AG04449 (cell line): Measurements from ENCODE around the gene WDR64.

Source experiments
- CTCF ChIA-PET: fragments of 350-600 bp; formaldehyde crosslinking; extraction: SDS; loops from one replicate; lab custom pipeline; 2021; ENCODE audit warnings: antibody characterized with exemption; lab: Yijun Ruan, JAX
- POLR2A ChIA-PET: fragments of 400-600, 350-600 bp; formaldehyde crosslinking; extraction: SDS; loops from one replicate; lab custom pipeline; 2020; ENCODE audit warnings: antibody characterized with exemption, inconsistent platforms; lab: Yijun Ruan, JAX
- DNase-seq: peaks from one replicate; pipeline ENCODE4 v3.0.0-alpha.2; 2010; ENCODE audit warnings: low read depth, low spot score
- H3K4me3 ChIP-seq: 2 replicates; pipeline ENCODE4 v1.5.1; 2011; ENCODE audit warnings: low read depth, mild to moderate bottlenecking, control low read depth, low read length
- TF ChIP-seq, protein P1 (sequence below): IDR thresholded peaks from one replicate; pipeline ENCODE4 v1.5.1; 2011; ENCODE audit warnings: mild to moderate bottlenecking, moderate library complexity, low read length, control low read depth, inconsistent platforms; ENCODE audit not compliant: insufficient read depth; ENCODE audit errors: missing control alignments

The WDR64 gene

DNA sequence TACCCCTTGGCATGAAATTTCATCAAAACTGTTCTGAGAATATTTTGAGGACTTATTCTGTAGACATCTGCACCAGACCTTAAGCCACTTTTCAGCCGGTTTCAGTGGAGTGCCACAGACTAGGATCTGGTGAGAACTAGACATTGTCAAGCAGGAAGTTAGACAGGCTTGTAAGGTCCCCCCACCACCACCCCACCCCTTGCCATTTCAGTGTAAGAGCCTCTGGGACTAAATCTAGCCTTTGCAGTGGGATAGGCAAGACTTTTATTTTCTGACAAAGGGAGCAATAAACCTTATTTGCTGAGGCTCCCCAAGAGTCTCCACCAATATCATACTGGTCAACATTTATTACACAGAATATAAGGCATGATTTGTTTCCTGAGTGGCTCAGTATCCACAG, 118.0 kb downstream of the WDR64 start:
- DNase-seq = no peak
- POLR2A ChIA-PET = no interaction called here
- H3K4me3 ChIP-seq = no peak overlapping the region
- TF ChIP-seq, protein P1, sequence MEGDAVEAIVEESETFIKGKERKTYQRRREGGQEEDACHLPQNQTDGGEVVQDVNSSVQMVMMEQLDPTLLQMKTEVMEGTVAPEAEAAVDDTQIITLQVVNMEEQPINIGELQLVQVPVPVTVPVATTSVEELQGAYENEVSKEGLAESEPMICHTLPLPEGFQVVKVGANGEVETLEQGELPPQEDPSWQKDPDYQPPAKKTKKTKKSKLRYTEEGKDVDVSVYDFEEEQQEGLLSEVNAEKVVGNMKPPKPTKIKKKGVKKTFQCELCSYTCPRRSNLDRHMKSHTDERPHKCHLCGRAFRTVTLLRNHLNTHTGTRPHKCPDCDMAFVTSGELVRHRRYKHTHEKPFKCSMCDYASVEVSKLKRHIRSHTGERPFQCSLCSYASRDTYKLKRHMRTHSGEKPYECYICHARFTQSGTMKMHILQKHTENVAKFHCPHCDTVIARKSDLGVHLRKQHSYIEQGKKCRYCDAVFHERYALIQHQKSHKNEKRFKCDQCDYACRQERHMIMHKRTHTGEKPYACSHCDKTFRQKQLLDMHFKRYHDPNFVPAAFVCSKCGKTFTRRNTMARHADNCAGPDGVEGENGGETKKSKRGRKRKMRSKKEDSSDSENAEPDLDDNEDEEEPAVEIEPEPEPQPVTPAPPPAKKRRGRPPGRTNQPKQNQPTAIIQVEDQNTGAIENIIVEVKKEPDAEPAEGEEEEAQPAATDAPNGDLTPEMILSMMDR = no peak
- CTCF ChIA-PET = no interaction called here

DNA sequence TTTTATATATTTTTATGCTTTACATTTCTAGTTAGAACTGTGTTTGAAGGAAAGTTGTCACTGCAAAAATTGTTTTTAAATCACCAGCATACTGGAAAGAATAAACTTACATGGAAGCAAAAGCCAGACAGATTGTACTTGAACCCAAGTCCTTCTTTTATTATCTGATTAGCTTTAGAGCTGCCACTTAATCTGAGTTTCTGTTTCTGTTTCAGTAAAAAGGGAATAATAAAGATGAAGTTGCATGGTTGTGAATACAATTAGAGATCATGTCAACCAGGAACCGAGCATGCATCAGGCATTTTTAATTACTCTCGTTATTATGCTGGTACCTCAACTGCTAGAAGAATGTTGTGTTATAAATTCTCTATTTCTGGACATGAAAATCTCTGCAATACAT, 119.0 kb downstream of the WDR64 start:
- ChIA-PET CTCF (no interaction called here), POLR2A (no interaction called here)
- TF ChIP-seq, protein P1 = no peak
- H3K4me3 ChIP-seq = no peak overlapping the region
- DNase-seq = no peak

DNA sequence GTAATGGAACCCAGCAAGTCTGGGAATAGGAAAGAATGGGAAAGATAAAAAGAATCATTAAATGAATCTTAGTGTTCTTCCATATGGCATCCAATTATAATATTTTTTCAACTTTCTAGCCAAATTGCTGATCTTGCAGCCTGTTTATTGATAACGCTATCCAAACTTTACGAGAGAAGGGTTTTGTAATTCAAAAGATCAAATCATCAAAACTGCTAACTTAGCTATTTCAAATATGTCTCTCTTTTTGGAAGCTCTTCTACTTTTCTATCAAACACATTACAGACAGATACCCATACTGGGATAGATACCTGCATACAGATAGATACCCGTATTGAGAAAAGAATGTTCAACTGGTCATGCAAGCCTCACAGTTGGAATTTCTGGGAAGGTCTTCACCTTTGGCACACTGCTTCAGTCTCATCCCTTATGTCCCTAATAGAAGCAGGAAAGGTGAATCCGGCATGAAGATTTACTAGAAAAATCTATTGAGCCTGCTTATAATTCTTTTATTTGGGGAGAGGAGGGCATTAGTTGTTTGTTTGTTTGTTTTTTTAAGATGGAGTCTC, 120.9 kb downstream of the WDR64 start:
- ChIA-PET POLR2A (no interaction called here), CTCF (no interaction called here)
- TF ChIP-seq, protein P1 = no peak
- DNase-seq = no peak
- no peak overlapping the region for H3K4me3 ChIP-seq

DNA sequence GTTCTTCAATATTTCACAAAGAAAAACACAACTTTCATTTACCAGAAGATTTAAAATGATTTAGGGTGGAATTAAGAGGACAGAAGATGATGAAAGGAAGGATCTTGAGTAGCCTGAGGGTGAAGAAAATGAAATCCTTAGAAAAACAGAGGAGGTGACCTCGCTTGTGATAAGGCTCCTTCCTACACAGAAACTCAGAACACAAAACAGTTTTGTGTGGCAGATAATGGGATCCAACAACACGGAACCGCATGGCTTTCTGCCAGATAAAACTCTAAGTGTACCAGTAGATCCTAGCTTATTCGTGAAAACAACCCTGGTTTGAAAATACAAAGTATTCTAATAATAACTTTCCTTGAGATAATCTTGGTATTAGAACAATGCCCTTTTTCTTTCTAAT, 121.9 kb downstream of the WDR64 start:
- TF ChIP-seq, protein P1 = no peak
- CTCF ChIA-PET = no interaction called here
- POLR2A ChIA-PET = no interaction called here
- no peak for DNase-seq
- H3K4me3 ChIP-seq = no peak overlapping the region

DNA sequence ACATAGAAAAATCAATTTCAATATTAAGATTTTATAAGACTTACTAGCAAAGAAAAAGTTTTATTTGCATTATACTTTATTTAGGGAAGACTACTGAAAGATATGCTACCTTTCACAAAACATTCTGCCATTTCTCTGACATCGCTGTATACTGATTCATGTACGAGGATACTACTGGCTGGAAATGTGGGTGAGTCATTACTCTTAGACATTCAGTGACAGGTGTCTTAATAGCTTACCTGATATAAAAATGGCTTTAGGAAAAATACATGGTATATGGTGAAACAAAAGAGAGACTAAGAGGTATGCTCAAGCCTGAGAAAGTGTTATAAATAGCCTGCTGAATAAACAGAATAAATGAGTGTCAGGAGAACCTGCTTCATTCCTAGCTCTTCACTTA, 122.9 kb downstream of the WDR64 start:
- CTCF ChIA-PET = no interaction called here
- no peak for DNase-seq
- POLR2A ChIA-PET = no interaction called here
- H3K4me3 ChIP-seq = no peak overlapping the region
- TF ChIP-seq, protein P1 = no peak

DNA sequence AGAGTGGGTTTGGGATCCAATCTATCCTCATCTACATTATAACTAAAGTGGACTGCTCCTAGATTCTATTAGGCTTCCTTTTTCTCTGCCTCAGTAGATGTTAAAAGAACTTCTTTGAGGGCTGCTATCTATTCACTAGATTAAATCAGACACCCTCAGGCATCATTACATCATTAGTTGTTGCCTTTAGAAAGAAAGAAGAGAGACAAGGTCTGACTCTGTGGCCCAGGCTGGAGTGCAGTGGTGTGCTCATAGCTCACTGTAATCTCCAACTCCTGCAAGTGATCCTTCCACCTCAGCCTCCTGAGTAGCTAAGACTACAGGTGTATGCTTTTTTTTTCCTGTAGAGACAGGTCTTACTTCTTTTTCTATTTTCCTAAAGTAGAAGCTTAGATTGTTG, 124.8 kb downstream of the WDR64 start:
- TF ChIP-seq, protein P1 = no peak
- H3K4me3 ChIP-seq = no peak overlapping the region
- no peak for DNase-seq
- ChIA-PET CTCF (interaction anchor here (0.6 kb wide), 1 partner anchor 519 kb away, joined by 4 read pairs; no protein-coding TSS in a partner anchor), POLR2A (no interaction called here)
